ENCODE measurements around the gene LAMA2. TPM values are rescaled to one million over a fixed set of nuclear protein-coding genes. Genes with fewer than 3 reads are reported as not detected.

The LAMA2 gene
- total RNA-seq, 6 experiments from 2014 or later: 2.9 to 12.1 (median 6.2) TPM

DNA sequence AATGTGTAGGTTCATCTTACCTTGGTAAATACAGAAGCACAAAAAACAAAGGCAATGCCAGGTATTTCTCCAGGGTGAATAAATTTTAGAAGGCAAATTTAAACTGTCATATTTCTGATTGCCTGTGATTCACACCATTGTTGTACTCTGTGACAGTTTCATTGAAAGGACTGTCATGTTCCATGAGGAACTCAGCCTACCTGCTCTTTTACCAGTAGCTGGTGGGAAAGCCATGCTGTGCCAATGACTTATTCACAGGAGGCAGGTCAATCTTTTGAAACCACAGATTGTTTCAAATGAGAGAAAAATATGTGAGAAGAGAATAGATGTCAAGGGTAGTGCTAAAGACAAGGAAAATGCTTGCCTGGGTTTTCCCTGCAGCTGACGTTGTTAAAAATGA lies 206.4 kb downstream of the LAMA2 start:
- intact Hi-C loops (cut with DNase I): no loop called here
- Histone ChIP-seq H3K27ac (no peak overlapping the region), H3K36me3 (no peaks in the 10 kb centered on the region), H3K4me1 (no peaks in the 10 kb centered on the region), H3K9me3 (no peaks in the 10 kb centered on the region), H3K27me3 (no peaks in the 10 kb centered on the region), H3K4me3 (no peak overlapping the region)
- 64% methylated on average over 1 of the region's 1 CpG for WGBS (ENCODE audit: insufficient coverage, low coverage, low lambda C conversion rate, missing lambda C conversion rate)
- no peak for ATAC-seq
- no peak for DNase-seq
- TF ChIP-seq, protein P1, sequence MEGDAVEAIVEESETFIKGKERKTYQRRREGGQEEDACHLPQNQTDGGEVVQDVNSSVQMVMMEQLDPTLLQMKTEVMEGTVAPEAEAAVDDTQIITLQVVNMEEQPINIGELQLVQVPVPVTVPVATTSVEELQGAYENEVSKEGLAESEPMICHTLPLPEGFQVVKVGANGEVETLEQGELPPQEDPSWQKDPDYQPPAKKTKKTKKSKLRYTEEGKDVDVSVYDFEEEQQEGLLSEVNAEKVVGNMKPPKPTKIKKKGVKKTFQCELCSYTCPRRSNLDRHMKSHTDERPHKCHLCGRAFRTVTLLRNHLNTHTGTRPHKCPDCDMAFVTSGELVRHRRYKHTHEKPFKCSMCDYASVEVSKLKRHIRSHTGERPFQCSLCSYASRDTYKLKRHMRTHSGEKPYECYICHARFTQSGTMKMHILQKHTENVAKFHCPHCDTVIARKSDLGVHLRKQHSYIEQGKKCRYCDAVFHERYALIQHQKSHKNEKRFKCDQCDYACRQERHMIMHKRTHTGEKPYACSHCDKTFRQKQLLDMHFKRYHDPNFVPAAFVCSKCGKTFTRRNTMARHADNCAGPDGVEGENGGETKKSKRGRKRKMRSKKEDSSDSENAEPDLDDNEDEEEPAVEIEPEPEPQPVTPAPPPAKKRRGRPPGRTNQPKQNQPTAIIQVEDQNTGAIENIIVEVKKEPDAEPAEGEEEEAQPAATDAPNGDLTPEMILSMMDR (IDR thresholded peaks at IDR 0.05): no peak
- TF ChIP-seq POLR2A (IDR thresholded peaks at IDR 0.05): no peak

DNA sequence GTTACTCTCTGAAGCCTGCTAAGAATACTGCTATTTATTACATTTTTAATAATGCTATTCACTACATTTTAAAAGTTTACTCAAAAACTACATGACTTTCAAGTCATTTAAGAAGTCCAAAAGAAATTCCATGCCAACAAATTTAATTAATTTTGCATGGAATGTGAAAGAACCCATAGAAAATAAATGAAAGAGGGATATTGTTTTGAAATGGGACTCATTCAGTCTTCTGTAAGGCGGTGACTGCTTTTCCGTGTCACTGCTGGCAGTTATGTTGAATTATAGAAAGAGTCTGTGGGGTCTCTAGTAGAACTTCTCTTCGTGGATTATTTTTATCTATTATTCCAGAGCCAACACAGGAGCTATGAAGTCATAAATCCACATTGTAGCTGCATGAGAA lies 211.2 kb downstream of the LAMA2 start:
- 41% methylated on average over 3 of the region's 3 CpGs for whole genome bisulfite sequencing (ENCODE audit: insufficient coverage, low coverage, low lambda C conversion rate, missing lambda C conversion rate)

DNA sequence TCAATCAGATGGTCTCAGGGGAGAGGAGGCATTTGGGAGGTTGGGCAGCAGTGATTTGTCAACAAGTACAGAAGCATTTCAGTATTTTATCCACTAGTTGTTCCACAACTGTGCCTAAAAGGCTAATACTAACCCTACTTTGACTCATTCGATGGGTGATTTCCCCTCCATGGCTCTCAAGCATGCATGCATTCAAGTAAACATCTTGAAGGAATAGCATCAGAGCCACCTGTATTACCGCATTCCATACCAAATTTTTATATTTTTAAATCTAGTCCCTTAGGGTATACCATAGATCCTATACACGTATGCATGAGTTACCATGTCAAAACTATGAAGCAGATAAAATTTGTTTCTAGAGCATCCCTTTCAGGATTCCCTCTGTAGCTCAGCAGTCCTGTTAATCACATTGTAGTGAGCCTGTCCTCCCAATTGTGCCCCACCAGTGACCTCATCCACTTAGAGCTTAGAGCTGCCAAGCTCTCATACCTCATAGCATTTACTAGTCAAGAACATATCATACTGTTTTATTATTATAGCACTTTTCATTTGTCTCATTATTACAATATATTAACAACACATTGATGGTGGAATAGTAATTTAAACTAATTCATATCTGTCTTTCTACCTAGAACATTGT lies 213.8 kb downstream of the LAMA2 start:
- WGBS (ENCODE audit: insufficient coverage, low coverage, low lambda C conversion rate, missing lambda C conversion rate): 35% methylated on average over 3 of the region's 3 CpGs
- H3K27me3 ChIP-seq: no peaks in the 10 kb centered on the region
- ATAC-seq (no peak), DNase-seq (no peak)
- H3K27ac ChIP-seq: no peak overlapping the region
- intact Hi-C loops (cut with DNase I): no loop called here
- H3K4me1 ChIP-seq: no peaks in the 10 kb centered on the region
- H3K4me3 ChIP-seq: no peak overlapping the region
- H3K36me3 ChIP-seq: no peaks in the 10 kb centered on the region
- TF ChIP-seq, protein P1 (IDR thresholded peaks at IDR 0.05): no peak
- TF ChIP-seq POLR2A (IDR thresholded peaks at IDR 0.05): no peak
- H3K9me3 ChIP-seq: no peaks in the 10 kb centered on the region

More for the DNA sequence above, 211.2 kb downstream of the LAMA2 start:
- Histone ChIP-seq H3K27me3 (no peaks in the 10 kb centered on the region), H3K36me3 (no peaks in the 10 kb centered on the region), H3K27ac (no peak overlapping the region), H3K9me3 (no peaks in the 10 kb centered on the region), H3K4me3 (no peak overlapping the region), H3K4me1 (no peaks in the 10 kb centered on the region)
- intact Hi-C loops (cut with DNase I): no loop called here
- TF ChIP-seq, protein P1 (IDR thresholded peaks at IDR 0.05): no peak
- ATAC-seq: no peak
- DNase-seq: no peak

DNA sequence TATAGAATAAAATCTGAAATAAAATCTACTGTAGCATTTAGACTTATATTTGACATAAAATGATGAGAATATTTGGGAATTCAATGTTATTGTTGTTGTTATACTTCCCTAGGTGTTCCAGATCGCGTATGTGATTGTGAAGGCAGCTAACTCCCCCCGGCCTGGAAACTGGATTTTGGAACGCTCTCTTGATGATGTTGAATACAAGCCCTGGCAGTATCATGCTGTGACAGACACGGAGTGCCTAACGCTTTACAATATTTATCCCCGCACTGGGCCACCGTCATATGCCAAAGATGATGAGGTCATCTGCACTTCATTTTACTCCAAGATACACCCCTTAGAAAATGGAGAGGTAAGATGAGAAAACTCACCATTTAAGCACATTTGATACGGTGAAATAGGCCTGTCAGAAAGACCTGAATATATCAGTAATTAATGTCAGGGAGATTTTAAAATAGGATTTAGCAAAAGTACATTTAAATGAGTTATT lies 215.2 kb downstream of the LAMA2 start:
- 63% methylated on average over 9 of the region's 9 CpGs for WGBS (ENCODE audit: insufficient coverage, low coverage, low lambda C conversion rate, missing lambda C conversion rate)
- no peak for TF ChIP-seq POLR2A (IDR thresholded peaks at IDR 0.05)
- TF ChIP-seq, protein P1 (IDR thresholded peaks at IDR 0.05): no peak
- no peak overlapping the region for H3K4me3 ChIP-seq
- H3K4me1 ChIP-seq: no peaks in the 10 kb centered on the region
- ATAC-seq: no peak
- no peaks in the 10 kb centered on the region for H3K9me3 ChIP-seq
- DNase-seq: no peak
- no peak overlapping the region for H3K27ac ChIP-seq
- no peaks in the 10 kb centered on the region for H3K36me3 ChIP-seq
- no peaks in the 10 kb centered on the region for H3K27me3 ChIP-seq
- intact Hi-C loops (cut with DNase I): no loop called here

DNA sequence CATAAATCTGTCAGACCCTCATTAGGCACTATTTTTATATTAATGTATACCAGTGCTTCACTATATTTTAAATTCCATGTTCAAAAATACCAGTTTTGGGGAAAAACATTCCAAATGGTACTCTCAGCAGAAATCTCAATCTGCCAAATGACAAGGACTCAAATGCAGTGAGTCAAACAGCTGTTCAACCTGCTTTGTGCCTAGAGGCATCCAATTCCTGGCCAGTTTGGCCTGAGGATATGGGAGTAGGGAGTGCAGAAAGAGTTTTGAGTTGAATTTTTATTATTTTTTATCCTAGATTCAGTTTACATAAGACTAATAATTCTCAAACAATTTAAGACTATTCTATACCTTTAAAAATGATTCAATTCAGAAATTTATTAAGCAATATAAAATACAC lies 216.8 kb downstream of the LAMA2 start:
- no peak overlapping the region for H3K4me3 ChIP-seq
- TF ChIP-seq, protein P1 (IDR thresholded peaks at IDR 0.05): no peak
- no peak for TF ChIP-seq POLR2A (IDR thresholded peaks at IDR 0.05)
- H3K4me1 ChIP-seq: no peaks in the 10 kb centered on the region
- H3K36me3 ChIP-seq: no peaks in the 10 kb centered on the region
- DNase-seq (no peak), ATAC-seq (no peak)
- no peaks in the 10 kb centered on the region for H3K27me3 ChIP-seq
- H3K27ac ChIP-seq: no peak overlapping the region
- H3K9me3 ChIP-seq: no peaks in the 10 kb centered on the region
- intact Hi-C loops (cut with DNase I): no loop called here

Measured in right lobe of liver (tissue), 6 donors.